ENCODE measurements around the gene NPHP1. TPM values are rescaled to one million over a fixed set of nuclear protein-coding genes. Genes with fewer than 3 reads are reported as not detected.

Gene NPHP1
- total RNA-seq, 2 experiments from 2014 or later = 0.18 to 0.61 TPM

Small RNAs within 50 kb of the gene (microRNA-seq; reads per million reads assigned to microRNA genes)
- not detected for gene MIR4436B1

Other genes starting within 250 kb of the NPHP1 start
- not detected for gene MALL, start 89.2 kb downstream of the NPHP1 start, total RNA-seq
- 10 to 100 TPM; 51.9 to 69.0 TPM for gene MTLN, start 7.5 kb upstream of the NPHP1 start, total RNA-seq

All from activated CD8-positive, alpha-beta memory T cell treated with anti-CD3 and anti-CD28 coated beads, Interleukin-2, amount 10 ng/mL, durations not matched to agents 7 days and 5 days (primary cell).